Neuronal stem cell (in vitro differentiated cells): Measurements from ENCODE around the gene CC2D2A.

Experiments
- DNase-seq: peaks from one replicate; pipeline ENCODE4 v3.0.0-alpha.2; 2013; ENCODE audit warnings: low spot score
- H2AFZ ChIP-seq: one replicate; pipeline ENCODE4 v1.6.1; 2013; ENCODE audit warnings: mild to moderate bottlenecking, low read length, inconsistent platforms
- H2AK5ac ChIP-seq: 2 replicates; pipeline ENCODE4 v1.6.1; 2013; ENCODE audit warnings: low read depth, mild to moderate bottlenecking, inconsistent platforms, low read length, moderate library complexity, mixed read lengths
- H2BK120ac ChIP-seq: 2 replicates; pipeline ENCODE4 v1.6.1; 2013; ENCODE audit warnings: low read depth, mild to moderate bottlenecking, inconsistent platforms, low read length, moderate library complexity, mixed read lengths
- H2BK12ac ChIP-seq: one replicate; pipeline ENCODE4 v1.6.1; 2013; ENCODE audit warnings: low read length, inconsistent platforms
- H2BK15ac ChIP-seq: 2 replicates; pipeline ENCODE4 v1.6.1; 2013; ENCODE audit warnings: mild to moderate bottlenecking, low read length, inconsistent platforms, mixed read lengths
- H2BK5ac ChIP-seq: one replicate; pipeline ENCODE4 v1.6.1; 2013; ENCODE audit warnings: inconsistent platforms, mild to moderate bottlenecking, low read length, moderate library complexity
- H3K14ac ChIP-seq: one replicate; pipeline ENCODE4 v1.6.1; 2013; ENCODE audit warnings: low read length, inconsistent platforms
- H3K18ac ChIP-seq: 2 replicates; pipeline ENCODE4 v1.6.1; 2013; ENCODE audit warnings: low read length, inconsistent platforms
- H3K23ac ChIP-seq: 2 replicates; pipeline ENCODE4 v1.6.1; 2013; ENCODE audit warnings: low read depth, mild to moderate bottlenecking, mixed read lengths, low read length, inconsistent platforms; ENCODE audit not compliant: poor library complexity
- H3K27ac ChIP-seq: replicated peaks from 3 replicates; pipeline ENCODE4 v1.5.1; 2013; ENCODE audit warnings: low read length, inconsistent platforms
- H3K27me3 ChIP-seq, 3 experiments: 2 replicates each; pipeline ENCODE4 v1.6.1; 2013; ENCODE audit warnings: low read length in 3 of 3, mild to moderate bottlenecking in 2 of 3, inconsistent platforms in 1 of 3, low read depth in 1 of 3, mixed read lengths in 1 of 3, moderate library complexity in 1 of 3; ENCODE audit not compliant: control insufficient read depth in 3 of 3, insufficient read depth in 3 of 3
- H3K36me3 ChIP-seq, 2 donors: replicated peaks in 1 of 2; 2 replicates each; pipeline ENCODE4 v1.6.1; 2013; ENCODE audit warnings: low read length in 2 of 2; ENCODE audit not compliant: control insufficient read depth in 2 of 2, insufficient read depth in 2 of 2
- H3K4ac ChIP-seq: 2 replicates; pipeline ENCODE4 v1.6.1; 2013; ENCODE audit warnings: inconsistent platforms, mild to moderate bottlenecking, low read length, moderate library complexity
- H3K4me1 ChIP-seq, 2 donors: 1 replicate in 1 of 2; 2 replicates in 1 of 2; pipeline ENCODE4 v1.6.1; 2013; ENCODE audit warnings: low read length in 2 of 2, low read depth in 1 of 2; ENCODE audit not compliant: control insufficient read depth in 2 of 2, insufficient read depth in 1 of 2
- H3K4me2 ChIP-seq: one replicate; pipeline ENCODE4 v1.6.1; 2013; ENCODE audit warnings: mild to moderate bottlenecking, low read length, inconsistent platforms; ENCODE audit not compliant: insufficient read depth, poor library complexity, severe bottlenecking
- H3K4me3 ChIP-seq, 2 donors: 2 replicates each; pipeline ENCODE4 v1.5.1; 2013; ENCODE audit warnings: low read length in 2 of 2, mild to moderate bottlenecking in 2 of 2, inconsistent platforms in 1 of 2, moderate library complexity in 1 of 2
- H3K79me1 ChIP-seq: one replicate; pipeline ENCODE4 v1.6.1; 2013; ENCODE audit warnings: low read depth, mild to moderate bottlenecking, inconsistent platforms, low read length, moderate library complexity
- H3K9ac ChIP-seq: one replicate; pipeline ENCODE4 v1.6.1; 2013; ENCODE audit warnings: mild to moderate bottlenecking, low read depth, low read length, inconsistent platforms; ENCODE audit not compliant: poor library complexity
- H3K9me3 ChIP-seq, 2 donors: replicated peaks in 1 of 2; 2 replicates each; pipeline versions ENCODE3 to v1.6.1; 2013; ENCODE audit warnings: low read length in 2 of 2, mild to moderate bottlenecking in 2 of 2, inconsistent platforms in 1 of 2, low read depth in 1 of 2, mixed read lengths in 1 of 2, moderate library complexity in 1 of 2; ENCODE audit not compliant: control insufficient read depth in 2 of 2, insufficient read depth in 1 of 2
- H4K8ac ChIP-seq: one replicate; pipeline ENCODE4 v1.6.1; 2013; ENCODE audit warnings: low read depth, mild to moderate bottlenecking, inconsistent platforms, low read length, moderate library complexity
- H4K91ac ChIP-seq: one replicate; pipeline ENCODE4 v1.6.1; 2013; ENCODE audit warnings: low read length, low read depth, mild to moderate bottlenecking, inconsistent platforms; ENCODE audit not compliant: poor library complexity
- WGBS, 2 donors: extraction: QIAGEN DNeasy Blood & Tissue Kit; methylation state at CpG; one replicate each; pipeline ENCODE4 v1.1.7; 2013; ENCODE audit warnings: missing lambda C conversion rate in 2 of 2, mixed read lengths in 1 of 2; ENCODE audit not compliant: insufficient read length in 2 of 2, insufficient replicate concordance in 1 of 2; ENCODE audit errors: extremely low coverage in 2 of 2; 5-methylcytosine and 5-hydroxymethylcytosine counted together

The CC2D2A gene

DNA sequence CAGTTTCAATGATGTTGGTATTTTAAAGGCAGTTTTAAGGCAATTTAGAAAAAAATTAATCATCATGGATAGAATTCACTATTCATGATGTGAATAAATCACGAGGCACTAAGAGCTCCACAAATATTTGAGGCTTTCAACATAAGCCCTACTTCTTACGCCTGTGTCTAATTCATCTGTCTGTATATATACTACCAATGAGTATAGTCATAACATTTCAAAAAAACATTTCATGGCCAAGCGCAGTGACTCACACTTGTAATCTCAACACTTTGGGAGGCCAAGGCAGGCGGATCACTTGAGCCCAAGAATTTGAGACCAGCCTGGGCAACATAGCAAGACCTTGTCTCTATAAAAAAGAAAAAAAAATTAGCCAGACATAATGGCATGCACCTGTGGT, 129.0 kb downstream of the CC2D2A start:
- Histone ChIP-seq H4K8ac (no peak overlapping the region), H2BK12ac (no peak overlapping the region), H3K79me1 (no peaks in the 10 kb centered on the region), H3K14ac (no peak overlapping the region), H3K18ac (no peak overlapping the region), H3K36me3 (peaks cover 2 to 75% of the 10 kb centered on the region in 2 donors), H3K4ac (no peak overlapping the region), H4K91ac (no peak overlapping the region), H2AK5ac (no peak overlapping the region), H3K23ac (no peak overlapping the region), H2BK120ac (no peak overlapping the region), H3K4me2 (no peak overlapping the region), H3K9ac (no peak overlapping the region), H3K27me3 (no peaks in the 10 kb centered on the region), H3K4me1 (peaks cover 0 to 2% of the 10 kb centered on the region in 2 donors), H2BK5ac (no peak overlapping the region), H3K4me3 (no peak overlapping the region), H3K9me3 (peaks cover 0 to 13% of the 10 kb centered on the region in 2 donors), H2BK15ac (no peak overlapping the region), H2AFZ (no peak overlapping the region), H3K27ac (no peak overlapping the region)
- DNase-seq = no peak
- no CpG with 5 or more reads among the region's 4 CpGs for WGBS, 2 donors

DNA sequence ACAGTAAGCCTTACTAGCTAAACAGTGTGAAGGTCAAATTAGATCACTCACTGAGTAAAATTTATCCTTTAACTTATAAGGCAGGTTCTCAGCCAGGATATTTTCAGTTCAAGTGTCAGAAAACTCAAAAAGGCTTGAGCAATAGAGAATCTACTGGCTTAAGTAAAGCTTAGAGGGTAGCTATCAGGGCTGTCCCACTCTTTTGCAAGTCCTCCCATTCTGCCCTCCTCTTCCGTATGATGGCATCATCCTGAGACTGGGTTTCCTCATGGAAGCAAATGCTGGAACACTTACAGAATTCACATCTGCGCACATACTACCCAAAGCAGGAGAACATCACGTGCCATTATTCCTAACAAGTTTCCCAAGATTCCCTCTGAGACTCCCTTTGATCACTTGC, 130.5 kb downstream of the CC2D2A start:
- Histone ChIP-seq H3K4me3 (no peak overlapping the region), H3K9ac (no peak overlapping the region), H3K4ac (no peak overlapping the region), H4K8ac (no peak overlapping the region), H4K91ac (no peak overlapping the region), H3K18ac (no peak overlapping the region), H3K23ac (no peak overlapping the region), H3K9me3 (peaks cover 0 to 23% of the 10 kb centered on the region in 2 donors), H3K79me1 (no peaks in the 10 kb centered on the region), H3K36me3 (peaks cover 2 to 83% of the 10 kb centered on the region in 2 donors), H2BK12ac (no peak overlapping the region), H2AFZ (no peak overlapping the region), H3K27me3 (no peaks in the 10 kb centered on the region), H2BK15ac (no peak overlapping the region), H3K4me1 (no peaks in the 10 kb centered on the region), H2BK5ac (no peak overlapping the region), H3K27ac (no peak overlapping the region), H3K4me2 (no peak overlapping the region), H2BK120ac (no peak overlapping the region), H2AK5ac (no peak overlapping the region), H3K14ac (no peak overlapping the region)
- no peak for DNase-seq
- WGBS, 2 donors = no CpG with 5 or more reads among the region's 3 CpGs

DNA sequence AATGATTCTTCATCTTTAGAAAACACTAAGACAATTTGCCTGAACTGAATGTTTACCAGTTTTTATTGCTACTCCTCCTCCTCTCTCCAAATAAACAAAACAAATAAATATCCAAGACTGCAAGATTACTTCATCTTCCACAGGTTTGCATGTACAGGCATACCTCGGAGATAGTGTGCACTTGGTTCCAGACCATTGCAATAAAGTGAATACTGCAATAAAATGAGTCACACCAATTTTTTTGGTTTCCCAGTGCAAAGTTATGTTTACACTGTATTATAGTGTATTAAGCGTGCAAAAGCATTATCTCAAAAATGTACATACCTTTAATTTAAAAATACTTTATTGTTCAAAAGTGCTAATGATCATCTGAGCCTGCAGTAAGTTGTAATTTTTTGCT, 132.2 kb downstream of the CC2D2A start:
- no peak overlapping the region for H3K4ac ChIP-seq
- no peak overlapping the region for H2BK5ac ChIP-seq
- H4K91ac ChIP-seq = no peak overlapping the region
- peaks cover 2 to 87% of the 10 kb centered on the region in 2 donors for H3K36me3 ChIP-seq
- no peak overlapping the region for H3K4me2 ChIP-seq
- no peak overlapping the region for H2BK15ac ChIP-seq
- no peak overlapping the region for H2AFZ ChIP-seq
- H3K27me3 ChIP-seq = no peaks in the 10 kb centered on the region
- H3K4me3 ChIP-seq = no peak overlapping the region
- DNase-seq = no peak
- no peak overlapping the region for H2BK12ac ChIP-seq
- H3K14ac ChIP-seq = no peak overlapping the region
- no peak overlapping the region for H2BK120ac ChIP-seq
- no peak overlapping the region for H3K27ac ChIP-seq
- H3K9me3 ChIP-seq = peaks cover 0 to 23% of the 10 kb centered on the region in 2 donors
- WGBS, 2 donors = no CpG with 5 or more reads among the region's 2 CpGs
- no peak overlapping the region for H2AK5ac ChIP-seq
- peaks cover 0 to 8% of the 10 kb centered on the region in 2 donors for H3K4me1 ChIP-seq
- no peak overlapping the region for H4K8ac ChIP-seq
- no peak overlapping the region for H3K18ac ChIP-seq
- H3K23ac ChIP-seq = no peak overlapping the region
- no peak overlapping the region for H3K9ac ChIP-seq
- H3K79me1 ChIP-seq = no peaks in the 10 kb centered on the region

DNA sequence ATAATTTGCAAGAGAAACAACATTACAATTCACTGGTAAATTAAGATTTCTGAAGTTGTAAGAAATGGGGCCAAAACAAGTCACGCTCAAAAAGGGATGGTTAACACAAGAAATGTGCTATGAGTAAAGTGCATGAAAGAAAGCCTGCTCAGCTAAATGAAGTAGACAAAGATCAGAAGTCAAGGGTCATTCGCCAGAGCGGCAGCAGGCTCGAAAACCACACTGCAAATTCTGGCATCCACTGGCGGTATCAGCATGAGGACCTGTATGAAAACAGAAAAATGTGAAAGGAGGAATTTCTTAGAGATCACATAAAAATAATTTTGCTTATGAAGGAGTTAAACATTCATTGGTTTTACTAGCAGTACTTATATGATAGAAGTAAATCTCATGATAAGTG, 135.9 kb downstream of the CC2D2A start:
- peaks cover 0 to 23% of the 10 kb centered on the region in 2 donors for H3K9me3 ChIP-seq
- no peak overlapping the region for H2AK5ac ChIP-seq
- no peak overlapping the region for H2BK5ac ChIP-seq
- peaks cover 0 to 76% of the 10 kb centered on the region in 2 donors for H3K36me3 ChIP-seq
- H3K79me1 ChIP-seq = no peaks in the 10 kb centered on the region
- H3K4ac ChIP-seq = no peak overlapping the region
- H3K4me2 ChIP-seq = peak overlapping the region; percentile 11
- no peak overlapping the region for H2BK15ac ChIP-seq
- WGBS, 2 donors = no CpG with 5 or more reads among the region's 5 CpGs
- H3K18ac ChIP-seq = no peak overlapping the region
- peak; percentile 24 for DNase-seq
- no peak overlapping the region for H3K23ac ChIP-seq
- H3K27me3 ChIP-seq = no peaks in the 10 kb centered on the region
- no peak overlapping the region for H2AFZ ChIP-seq
- H3K14ac ChIP-seq = no peak overlapping the region
- H2BK12ac ChIP-seq = no peak overlapping the region
- H3K9ac ChIP-seq = no peak overlapping the region
- no peak overlapping the region for H3K4me3 ChIP-seq
- no peak overlapping the region for H3K27ac ChIP-seq
- no peak overlapping the region for H4K8ac ChIP-seq
- no peak overlapping the region for H4K91ac ChIP-seq
- peaks cover 2 to 8% of the 10 kb centered on the region in 2 donors for H3K4me1 ChIP-seq
- H2BK120ac ChIP-seq = no peak overlapping the region
